SW480 (cell line): ENCODE data around the gene FADS6.

Source experiments
- DNase-seq: peaks from one replicate; pipeline ENCODE4 v3.0.0-alpha.2; 2016; ENCODE audit warnings: low spot score

The FADS6 gene

GRCh38 chr17:74831444-74832146 is 61.8 kb downstream of the FADS6 start:
- DNase-seq: no peak

GRCh38 chr17:74830861-74831260 is 62.6 kb downstream of the FADS6 start:
- no peak for DNase-seq

- DNase-seq: no peak
These were observed 65.6 kb downstream of the FADS6 start for GRCh38 chr17:74827800-74828199.
